ENCODE results near the gene IMMP2L. TPM values are rescaled to one million over a fixed set of nuclear protein-coding genes. Genes with fewer than 3 reads are reported as not detected.

The IMMP2L gene
- total RNA-seq, 1 donor = 8.2 TPM

DNA sequence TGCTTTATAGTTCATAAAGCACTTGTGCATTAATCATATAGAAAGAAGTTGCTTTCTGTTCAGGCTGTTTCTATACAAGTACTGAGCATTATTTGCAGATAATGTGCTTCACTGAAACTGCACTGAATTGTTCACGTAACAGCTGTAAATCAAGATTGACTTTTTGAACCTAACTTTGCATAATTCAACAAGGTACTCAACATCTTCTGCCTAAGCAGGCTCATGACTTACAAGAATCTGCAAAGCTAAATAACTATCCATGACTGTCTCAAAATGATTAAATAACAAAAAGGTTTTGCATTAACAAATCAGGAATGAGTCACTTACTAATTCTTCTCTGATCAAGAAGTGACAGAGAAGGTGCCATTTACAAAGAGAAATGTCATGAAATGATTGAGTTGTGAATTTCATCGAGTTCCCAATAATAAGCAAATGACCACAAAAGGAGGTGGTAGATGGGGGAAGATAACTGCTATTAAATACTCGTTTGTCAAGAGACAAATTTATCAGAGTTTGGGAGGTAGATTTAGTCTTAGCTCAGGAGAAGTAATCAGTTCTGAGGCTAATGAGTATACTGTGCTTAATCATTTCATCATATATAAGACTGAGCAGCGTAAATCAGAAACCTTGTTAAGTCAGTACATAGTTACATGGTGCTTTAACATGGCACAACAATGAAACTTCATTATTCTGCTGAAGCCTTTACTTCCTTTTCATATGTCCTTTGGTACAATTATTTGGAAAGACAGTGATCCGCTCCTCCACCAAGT lies 632.6 kb downstream of the IMMP2L start:
- no peak for DNase-seq (ENCODE audit: low read depth)
- TF ChIP-seq, protein P1, sequence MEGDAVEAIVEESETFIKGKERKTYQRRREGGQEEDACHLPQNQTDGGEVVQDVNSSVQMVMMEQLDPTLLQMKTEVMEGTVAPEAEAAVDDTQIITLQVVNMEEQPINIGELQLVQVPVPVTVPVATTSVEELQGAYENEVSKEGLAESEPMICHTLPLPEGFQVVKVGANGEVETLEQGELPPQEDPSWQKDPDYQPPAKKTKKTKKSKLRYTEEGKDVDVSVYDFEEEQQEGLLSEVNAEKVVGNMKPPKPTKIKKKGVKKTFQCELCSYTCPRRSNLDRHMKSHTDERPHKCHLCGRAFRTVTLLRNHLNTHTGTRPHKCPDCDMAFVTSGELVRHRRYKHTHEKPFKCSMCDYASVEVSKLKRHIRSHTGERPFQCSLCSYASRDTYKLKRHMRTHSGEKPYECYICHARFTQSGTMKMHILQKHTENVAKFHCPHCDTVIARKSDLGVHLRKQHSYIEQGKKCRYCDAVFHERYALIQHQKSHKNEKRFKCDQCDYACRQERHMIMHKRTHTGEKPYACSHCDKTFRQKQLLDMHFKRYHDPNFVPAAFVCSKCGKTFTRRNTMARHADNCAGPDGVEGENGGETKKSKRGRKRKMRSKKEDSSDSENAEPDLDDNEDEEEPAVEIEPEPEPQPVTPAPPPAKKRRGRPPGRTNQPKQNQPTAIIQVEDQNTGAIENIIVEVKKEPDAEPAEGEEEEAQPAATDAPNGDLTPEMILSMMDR (IDR thresholded peaks at IDR 0.05; ENCODE audit: insufficient read depth, low read depth, low read length) = no peak
- no peak overlapping the region for H3K4me3 ChIP-seq (ENCODE audit: low read depth, low read length)

DNA sequence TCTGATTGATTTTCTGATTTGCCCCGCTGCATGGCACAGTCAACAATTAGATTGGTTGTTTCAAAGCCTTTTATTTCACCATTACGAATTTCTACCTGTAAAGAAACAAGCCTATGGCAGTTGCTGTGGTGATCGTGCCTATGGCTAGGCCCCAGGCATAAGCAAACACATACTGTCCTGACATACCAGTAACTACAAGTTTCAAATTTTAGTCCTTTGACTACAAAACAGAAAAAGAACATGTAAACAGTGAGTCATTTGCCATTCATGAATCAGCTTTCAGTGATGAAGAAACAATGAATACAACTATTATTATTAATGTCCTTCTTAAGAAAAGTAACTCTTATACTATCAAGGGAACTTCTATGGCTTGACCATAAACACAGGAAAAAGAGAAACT lies 639.4 kb downstream of the IMMP2L start:
- DNase-seq (ENCODE audit: low read depth) = peak; percentile 45
- TF ChIP-seq, protein P1 (IDR thresholded peaks at IDR 0.05; ENCODE audit: insufficient read depth, low read depth, low read length) = no peak
- H3K4me3 ChIP-seq (ENCODE audit: low read depth, low read length) = no peak overlapping the region

DNA sequence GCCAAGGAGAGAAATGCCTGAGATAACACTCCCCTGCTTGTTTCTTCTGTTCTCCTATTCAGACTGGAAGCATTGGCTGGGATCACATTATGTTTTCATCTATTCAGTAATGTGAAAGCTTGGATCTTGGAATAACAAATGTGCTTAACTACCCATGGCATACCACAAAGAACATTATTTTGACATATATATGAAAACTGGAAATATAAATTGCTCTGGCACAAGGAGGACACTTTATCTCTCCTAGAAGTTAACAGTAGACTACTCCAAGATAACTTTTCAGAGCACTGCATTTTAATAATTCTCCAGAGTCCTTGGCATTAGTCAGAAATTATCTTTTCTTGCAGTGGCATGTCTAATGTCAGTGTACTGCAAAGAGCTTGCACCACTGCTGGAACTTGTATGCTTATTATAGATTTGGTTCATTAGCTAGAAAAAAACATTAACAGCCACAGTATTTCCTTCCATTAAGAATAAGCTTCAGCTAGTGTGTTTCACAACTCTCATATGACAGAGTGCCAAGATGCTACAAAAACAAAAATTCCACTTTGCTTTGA lies 640.6 kb downstream of the IMMP2L start:
- no peak overlapping the region for H3K4me3 ChIP-seq (ENCODE audit: low read depth, low read length)
- DNase-seq (ENCODE audit: low read depth) = peak; percentile 27
- TF ChIP-seq, protein P1 (IDR thresholded peaks at IDR 0.05; ENCODE audit: insufficient read depth, low read depth, low read length) = no peak

DNA sequence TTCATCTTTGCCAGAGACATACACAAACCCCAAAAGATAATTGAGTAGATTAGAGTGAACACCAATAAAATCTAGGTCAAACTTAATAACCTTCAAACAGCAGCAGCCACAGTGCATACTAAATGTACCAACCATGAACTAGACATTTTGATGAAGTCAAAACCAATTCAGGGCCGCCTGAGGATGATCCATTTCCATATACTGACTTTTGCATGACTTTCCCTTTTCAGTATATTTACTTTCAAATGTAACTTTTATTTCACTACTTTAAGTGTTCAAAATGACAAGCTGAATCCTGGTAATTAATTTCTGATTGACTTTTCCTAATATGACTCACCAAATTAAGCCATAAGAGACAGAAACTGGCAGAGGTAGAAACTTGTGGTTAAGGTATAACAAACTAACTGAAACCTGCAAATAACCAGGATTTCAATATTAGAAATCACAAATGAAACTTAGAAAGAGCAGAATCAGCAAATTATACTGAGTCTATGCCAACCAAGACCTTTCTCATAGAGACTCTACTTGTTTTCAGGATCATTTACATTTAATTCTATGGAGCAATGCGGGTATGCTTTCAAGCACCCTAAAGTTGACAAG lies 643.2 kb downstream of the IMMP2L start:
- DNase-seq (ENCODE audit: low read depth) = no peak
- TF ChIP-seq, protein P1 (IDR thresholded peaks at IDR 0.05; ENCODE audit: insufficient read depth, low read depth, low read length) = no peak
- no peak overlapping the region for H3K4me3 ChIP-seq (ENCODE audit: low read depth, low read length)

DNA sequence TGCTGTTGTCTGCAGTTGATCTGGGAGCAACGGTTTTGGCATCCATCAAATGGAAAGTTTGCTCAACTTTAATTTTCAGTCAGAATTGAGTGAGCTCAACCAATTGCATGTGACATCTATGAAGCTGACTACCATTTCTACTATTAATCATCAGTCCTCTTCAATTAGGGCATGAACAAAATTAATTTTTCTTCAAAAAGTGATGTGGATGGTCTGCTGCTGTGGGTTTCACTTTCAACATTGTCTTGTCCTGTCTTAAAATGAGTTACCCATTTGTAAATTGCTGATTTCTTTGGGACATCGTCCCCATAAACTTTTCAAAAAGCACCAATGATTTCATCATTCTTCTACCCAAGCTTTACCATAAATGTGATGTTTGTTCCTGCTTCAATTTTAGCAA lies 648.0 kb downstream of the IMMP2L start:
- DNase-seq (ENCODE audit: low read depth) = no peak
- TF ChIP-seq, protein P1 (IDR thresholded peaks at IDR 0.05; ENCODE audit: insufficient read depth, low read depth, low read length) = no peak
- no peak overlapping the region for H3K4me3 ChIP-seq (ENCODE audit: low read depth, low read length)

DNA sequence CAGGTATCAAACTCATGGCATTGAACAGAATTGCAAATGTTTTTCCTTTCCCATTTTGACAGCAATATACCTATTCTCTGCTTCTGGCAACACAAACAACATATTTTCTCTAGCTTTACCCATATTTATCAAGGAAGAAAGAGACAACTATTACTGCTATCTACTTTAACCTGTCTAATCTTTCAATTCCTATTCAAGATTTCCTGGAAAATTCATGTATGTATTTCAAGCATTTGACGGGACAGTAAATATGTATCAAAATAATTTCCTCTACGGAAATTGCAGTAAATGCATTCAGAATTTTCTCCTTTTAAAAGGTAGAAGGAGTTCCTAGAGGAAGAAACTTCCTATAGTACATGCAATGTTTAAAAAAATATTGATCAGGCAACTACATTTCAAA lies 650.7 kb downstream of the IMMP2L start:
- no peak overlapping the region for H3K4me3 ChIP-seq (ENCODE audit: low read depth, low read length)
- TF ChIP-seq, protein P1 (IDR thresholded peaks at IDR 0.05; ENCODE audit: insufficient read depth, low read depth, low read length) = no peak
- DNase-seq (ENCODE audit: low read depth) = no peak

All from fibroblast of villous mesenchyme (primary cell).